ENCODE measurements around the gene AKAP8L. TPM values are rescaled to one million over a fixed set of nuclear protein-coding genes. Genes with fewer than 3 reads are reported as not detected.

AKAP8L gene
- total and polyA plus RNA-seq, 2 of the 8 experiments (the other 6 are each of a cell fraction or from before 2014, with no cell fraction given) = 75.1 to 138 TPM

DNA sequence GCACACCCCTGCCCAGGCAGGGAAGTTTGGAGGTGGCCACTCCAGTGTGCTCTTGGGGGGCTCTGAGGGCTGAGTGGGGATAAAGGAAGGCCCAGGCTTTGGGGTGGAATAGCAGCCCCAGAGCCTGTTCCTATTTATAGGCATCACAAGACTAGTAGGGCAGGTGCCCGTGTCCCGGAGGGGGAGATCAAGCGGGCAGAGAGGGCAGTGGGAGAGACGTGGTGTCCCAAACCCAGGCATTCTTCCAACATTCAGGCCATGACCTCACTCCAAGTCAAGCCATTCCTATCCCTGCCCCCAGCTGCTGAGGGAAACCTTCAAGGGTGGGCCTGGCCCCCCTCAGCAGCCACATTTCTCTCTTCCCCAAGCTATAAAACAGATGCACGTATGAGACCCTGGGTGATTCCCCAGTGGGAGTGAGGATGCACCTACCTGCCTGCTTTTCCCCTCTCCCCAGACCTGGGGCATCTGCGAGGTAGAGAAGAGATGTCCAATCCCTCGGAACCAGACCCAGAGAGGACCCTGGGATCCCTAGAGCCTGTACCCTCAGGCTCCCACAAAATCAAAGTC lies 27.1 kb upstream of the AKAP8L start (continued):
- TF ChIP-seq CHD7 (IDR thresholded peaks at IDR 0.05; ENCODE audit: insufficient replicate concordance, low read length) (no peak), CTBP2 (IDR thresholded peaks at IDR 0.05; ENCODE audit: borderline replicate concordance, insufficient read depth, insufficient read length, low read length) (no peak), HDAC2 (IDR thresholded peaks at IDR 0.05; ENCODE audit: borderline replicate concordance in 1 of 2, low read depth in 2 of 2, low read length in 2 of 2) (no peak), SIX5 (IDR thresholded peaks at IDR 0.05; ENCODE audit: low read depth, low read length) (no peak), CTCF (IDR thresholded peaks at IDR 0.05; ENCODE audit: control extremely low read depth in 1 of 3, insufficient read depth in 1 of 3, low read depth in 1 of 3, low read length in 3 of 3) (no peak), KDM4A (IDR thresholded peaks at IDR 0.05; ENCODE audit: low read depth, low read length, severe bottlenecking) (no peak), RAD21 (IDR thresholded peaks at IDR 0.05 in 1 of 2, conservative IDR thresholded peaks at IDR 0.05 in 1 of 2; ENCODE audit: low read depth in 2 of 2, low read length in 2 of 2) (no peak)

Data from H1 (cell line).